RWPE1 (cell line): ENCODE measurements around the gene TMEM108.

Source experiments
- CTCF ChIA-PET: fragments of 350-600 bp; sonication (Branson Sonifier 250); formaldehyde crosslinking; extraction: SDS; loops from one replicate; lab custom pipeline; 2021; lab: Yijun Ruan, JAX
- POLR2A ChIA-PET: fragments of 400-600 bp; formaldehyde crosslinking; extraction: SDS; loops from one replicate; lab custom pipeline; 2020; ENCODE audit warnings: antibody characterized with exemption; ENCODE audit not compliant: low non-redundant PET; lab: Yijun Ruan, JAX
- DNase-seq: peaks from one replicate; pipeline ENCODE4 v3.0.0; 2012; ENCODE audit warnings: low spot score
- H3K27ac ChIP-seq: fragments of 450-650 bp; 2 replicates; pipeline ENCODE4 v1.5.1; 2017
- CTCF ChIP-seq: fragments of 450-650 bp; conservative IDR thresholded peaks from 2 replicates; pipeline ENCODE4 v1.5.1; 2017; ENCODE audit warnings: low read depth, mild to moderate bottlenecking

Gene TMEM108

DNA sequence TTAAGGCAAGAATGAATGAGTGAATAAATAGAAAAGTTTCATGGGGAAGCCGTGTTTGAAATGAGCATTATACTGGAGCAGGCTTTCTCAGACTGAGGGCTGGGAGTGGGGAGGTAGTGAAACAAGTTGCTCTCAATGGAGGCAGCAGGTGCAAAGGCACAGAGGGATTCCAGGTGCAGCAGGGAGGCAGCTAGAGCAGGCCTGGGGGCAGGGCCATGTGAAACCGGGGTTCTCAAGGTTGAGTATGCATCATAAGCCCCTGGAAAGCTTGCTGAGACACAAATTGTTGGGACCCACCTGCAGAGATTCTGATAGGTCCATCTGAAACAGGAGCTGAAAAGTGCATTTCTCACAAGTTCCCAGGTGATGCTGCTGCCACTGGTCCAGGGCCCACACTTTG is 406.9 kb downstream of the TMEM108 start:
- H3K27ac ChIP-seq: no peak overlapping the region
- no peak for DNase-seq
- ChIA-PET POLR2A (no interaction called here), CTCF (no interaction called here)
- TF ChIP-seq CTCF: no peak
